ENCODE data around the gene NFATC2.

DNA sequence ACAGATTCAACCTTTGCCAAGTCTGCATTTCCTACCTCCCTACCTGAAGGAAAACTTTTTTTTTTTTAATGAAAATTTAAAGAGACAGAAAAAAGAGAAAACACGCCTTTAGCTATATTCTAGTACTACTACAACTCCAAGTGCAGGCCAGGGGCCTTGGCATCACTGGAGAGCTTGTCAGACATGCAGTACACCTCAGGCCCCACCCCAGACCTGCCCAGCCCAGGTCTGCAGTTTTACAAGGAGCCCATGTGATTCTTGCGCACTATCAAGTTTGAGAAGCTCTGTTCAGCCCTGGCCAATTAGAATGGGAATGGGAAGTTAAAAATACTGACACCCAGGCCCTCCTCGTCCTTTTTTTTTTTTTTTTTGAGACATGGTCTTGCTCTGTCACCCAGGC lies 85.0 kb downstream of the NFATC2 start:
- TF ChIP-seq POLR2A (IDR thresholded peaks at IDR 0.05) (no peak), CTCF (IDR thresholded peaks at IDR 0.05) (no peak)

Data from uterus (tissue), 2 donors.